ENCODE data around the gene PRKAR1A.
"Not testable (repeated sequence)": the region's sequence is repeated elsewhere in the genome, so short reads cannot be mapped to it uniquely, and the experiment has no call there.

The PRKAR1A gene

GRCh38 chr17:68512247-68512959, at the start of gene PRKAR1A:
Gene PRKAR1A, plus strand, starts transcription at chr17:68512430. Its CDS starts 2,970 bp downstream, at chr17:68515400.
- DNase-seq: peak; percentile 80

GRCh38 chr17:68463211-68464019, 48.8 kb upstream of the PRKAR1A start:
- no peak for DNase-seq

DNA sequence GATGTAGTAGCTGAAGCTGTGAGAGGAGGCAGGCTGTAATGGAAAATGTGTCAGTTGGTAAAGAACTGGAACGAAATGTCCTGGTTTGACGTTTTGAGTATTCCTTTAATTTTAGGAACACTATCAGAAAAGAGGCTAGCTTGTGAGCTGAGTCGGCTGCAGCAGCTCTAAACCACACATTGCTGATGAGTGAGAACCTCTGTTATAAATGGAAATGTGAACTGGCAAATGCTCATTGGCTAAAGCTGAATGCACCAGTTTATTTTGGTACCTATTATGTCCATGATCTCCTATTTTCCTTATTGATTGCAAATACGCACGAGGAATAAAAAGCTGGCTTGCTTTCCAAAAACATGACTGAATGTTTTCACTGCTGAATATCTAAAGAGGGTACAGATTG, 43.9 kb upstream of the PRKAR1A start:
- DNase-seq: no peak

GRCh38 chr17:68468788-68469187, 43.4 kb upstream of the PRKAR1A start:
- DNase-seq: no peak

DNA sequence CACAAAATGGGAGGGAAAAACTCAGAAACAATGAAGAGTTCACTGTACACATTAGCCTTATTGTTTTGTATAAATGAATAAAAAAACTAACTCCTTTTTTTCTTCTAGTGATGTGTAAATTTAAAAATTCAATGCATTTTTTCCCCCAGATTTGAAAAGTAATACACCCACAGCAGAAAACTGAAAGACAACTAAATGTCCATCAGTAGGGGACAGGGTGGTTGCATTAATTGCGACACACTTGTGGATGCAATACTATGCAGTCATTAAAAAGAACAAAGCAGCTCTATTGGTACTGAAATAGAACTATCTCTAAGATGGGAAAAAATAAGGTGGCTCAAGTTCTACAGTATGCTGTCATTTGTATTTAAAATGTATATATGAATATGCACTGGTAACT, 41.3 kb upstream of the PRKAR1A start:
- DNase-seq: no peak

DNA sequence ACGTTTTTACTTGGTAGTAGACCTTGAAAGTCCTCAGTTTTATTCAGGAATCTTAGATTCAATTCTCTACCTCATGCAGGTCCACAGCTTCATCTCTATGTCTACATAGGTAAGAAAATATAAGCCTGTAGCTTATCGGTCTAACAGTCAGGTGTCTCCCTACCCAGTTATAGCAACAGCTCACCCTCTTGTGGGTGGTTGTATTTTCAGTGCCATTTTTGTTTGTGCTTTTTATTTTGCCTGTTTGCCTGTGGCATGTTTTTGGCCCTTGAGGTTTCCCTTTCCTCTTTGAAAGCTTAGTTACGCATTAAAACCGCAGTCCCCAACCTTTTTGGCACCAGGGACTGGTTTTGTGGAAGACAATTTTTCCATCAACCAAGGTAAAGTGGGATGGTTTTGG, 31.3 kb upstream of the PRKAR1A start:
- DNase-seq: no peak

DNA sequence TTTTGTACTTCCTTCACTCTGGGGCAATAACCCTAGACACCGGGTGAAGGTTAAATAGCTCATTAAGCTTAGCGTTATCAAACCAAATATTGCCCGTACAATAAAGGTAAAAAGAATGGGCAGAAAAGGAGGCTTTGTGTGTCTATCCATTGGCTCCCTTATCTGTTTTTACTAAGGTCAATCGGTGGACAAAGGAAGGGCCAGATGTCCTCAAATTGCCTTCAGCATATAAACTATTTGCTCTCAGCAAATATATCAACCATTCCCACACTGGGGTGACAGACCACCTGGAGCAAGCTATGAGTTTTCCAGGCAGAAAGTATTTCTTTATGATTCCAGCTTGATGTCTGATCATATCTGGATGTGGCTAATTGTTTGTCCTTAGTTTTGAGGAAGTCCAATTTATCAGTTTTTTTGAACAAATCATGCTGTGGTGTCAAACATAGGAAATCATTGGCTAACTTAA, 29.6 kb upstream of the PRKAR1A start:
- DNase-seq: no peak

- DNase-seq: no peak
Observed at GRCh38 chr17:68484458-68484857, 27.8 kb upstream of the PRKAR1A start.

GRCh38 chr17:68489919-68490318, 22.3 kb upstream of the PRKAR1A start:
- no peak for DNase-seq

DNA sequence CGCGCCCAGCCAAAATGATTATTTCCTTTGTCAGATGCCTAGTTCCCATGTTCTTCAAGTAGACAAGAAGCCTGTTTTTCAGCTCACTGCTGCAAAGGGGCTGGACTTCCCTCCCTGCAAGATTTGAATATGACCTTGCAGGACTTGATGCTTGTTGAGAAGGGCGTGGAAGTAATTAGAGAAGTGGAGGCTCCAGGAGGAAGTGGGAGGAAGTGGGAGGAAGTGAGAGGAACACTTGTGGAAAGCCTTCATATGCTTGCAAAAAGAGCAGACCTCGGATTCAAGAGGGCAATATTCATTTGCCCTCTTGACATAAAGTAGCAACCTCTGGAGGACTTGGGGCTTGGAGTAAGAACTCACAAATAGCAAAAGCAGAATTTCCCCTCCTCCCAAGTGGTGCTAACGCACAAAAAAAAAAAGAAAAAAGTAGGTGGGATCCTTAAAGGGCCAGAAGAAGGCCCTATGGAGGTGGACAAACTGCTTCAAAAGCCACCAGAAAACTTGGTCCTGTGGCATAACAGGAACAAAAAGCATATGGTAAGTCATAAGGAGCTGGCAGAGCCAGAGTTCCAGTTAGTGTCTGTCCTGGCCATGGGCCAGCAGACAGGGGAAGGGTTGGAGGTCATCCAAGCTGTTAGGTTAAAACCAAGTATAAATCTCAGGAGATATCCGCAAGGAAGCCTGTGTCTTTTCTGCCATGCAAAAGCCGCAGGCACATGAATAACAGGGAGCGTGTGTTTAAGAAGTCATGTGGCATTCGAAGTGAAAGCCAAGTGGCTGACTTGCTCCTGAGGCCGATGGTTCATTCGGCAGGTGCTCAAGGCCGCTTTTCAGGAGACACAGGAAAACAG, 20.6 kb upstream of the PRKAR1A start:
- peak; percentile 37 for DNase-seq

DNA sequence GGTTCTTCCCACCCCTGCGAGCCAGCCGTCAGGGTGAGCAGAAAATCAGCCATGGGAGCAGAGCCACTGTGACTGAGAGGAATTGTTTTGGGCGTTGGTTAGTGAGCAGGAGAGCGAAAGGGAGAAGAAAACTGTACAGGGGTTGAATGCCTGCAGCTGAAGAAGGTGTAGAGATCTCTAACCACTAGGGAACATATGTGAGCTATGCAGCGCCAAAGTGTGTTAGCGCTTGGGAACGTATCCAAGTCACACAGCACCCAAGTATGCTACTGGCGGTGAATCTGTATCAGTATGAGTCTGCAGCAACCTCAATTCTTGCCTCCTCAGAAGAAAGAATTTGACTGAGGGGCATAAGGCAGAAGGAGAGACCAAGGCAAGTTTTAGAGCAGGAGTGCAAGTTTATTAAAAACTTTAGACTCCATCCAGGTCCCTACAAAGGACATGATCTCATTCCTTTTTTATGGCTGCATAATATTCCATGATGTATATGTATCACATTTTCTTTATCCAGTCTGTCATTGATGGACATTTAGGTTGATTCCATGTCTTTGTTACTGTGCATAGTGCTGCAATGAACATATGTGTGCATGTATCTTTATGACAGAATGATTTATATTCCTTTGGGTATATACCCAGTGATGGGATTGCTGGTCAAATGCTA, 19.7 kb upstream of the PRKAR1A start:
- not testable (repeated sequence) for DNase-seq

- DNase-seq: no peak
Observed at GRCh38 chr17:68495081-68495480, 17.1 kb upstream of the PRKAR1A start.

DNA sequence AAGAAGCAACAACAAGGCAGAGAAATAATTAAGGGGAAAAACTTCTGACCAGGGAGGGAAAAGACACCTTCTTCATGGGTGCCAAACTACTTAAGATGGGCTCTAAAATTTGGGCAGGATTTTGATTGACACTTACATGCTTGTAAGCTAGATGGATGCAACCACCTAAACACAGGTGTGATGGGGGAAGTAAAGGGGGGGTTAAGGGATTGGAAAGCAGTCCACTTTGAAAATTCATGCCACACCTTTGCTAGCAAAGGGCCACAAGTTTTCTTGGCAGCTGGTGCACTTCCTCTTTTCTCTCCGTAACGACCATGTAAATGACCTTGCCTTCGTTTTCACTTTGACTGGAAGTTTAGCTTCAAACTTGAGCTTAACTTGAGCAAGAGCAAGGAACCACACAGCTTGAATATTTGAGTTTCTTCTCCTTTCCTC, 14.3 kb upstream of the PRKAR1A start:
- no peak for DNase-seq

GRCh38 chr17:68498479-68499326, 13.5 kb upstream of the PRKAR1A start:
- no peak for DNase-seq

DNA sequence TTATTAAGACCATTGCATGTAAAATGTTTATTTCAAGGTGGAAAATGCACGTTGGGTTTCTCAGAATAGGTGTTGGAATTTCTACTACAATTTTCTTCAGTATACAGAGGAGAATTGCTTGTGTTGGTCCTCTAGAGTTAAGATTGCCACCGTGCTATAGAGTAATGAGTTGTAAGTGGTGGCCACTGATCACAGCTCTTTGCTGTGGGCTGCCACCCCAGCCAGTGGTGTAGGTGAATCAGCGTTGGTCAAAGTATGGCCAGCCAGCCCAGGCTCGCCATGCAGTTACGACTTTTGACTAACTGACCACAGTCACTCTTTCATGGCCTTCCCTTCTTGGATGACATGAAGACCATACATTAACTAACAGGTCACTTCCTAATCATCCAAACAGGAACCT, 12.6 kb upstream of the PRKAR1A start:
- no peak for DNase-seq

DNA sequence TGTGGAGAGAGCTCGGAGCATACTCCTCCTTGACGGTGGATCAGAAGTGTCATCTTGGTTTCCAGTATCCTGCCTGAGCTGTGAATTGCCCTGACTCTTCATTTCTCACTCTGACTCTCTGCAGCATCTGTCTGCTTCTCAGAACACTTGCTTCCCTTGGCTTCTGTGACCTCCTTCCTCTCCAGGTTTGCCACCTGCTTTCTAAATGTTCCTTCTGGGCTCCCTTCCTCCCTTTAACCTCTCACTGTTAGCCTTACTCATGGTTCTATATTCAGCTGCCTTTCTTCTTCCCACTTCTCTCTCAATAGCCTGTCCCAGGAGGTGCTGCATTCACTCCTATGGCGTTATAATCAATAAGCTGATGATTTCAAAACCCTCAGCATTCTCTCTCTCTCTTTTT, 11.2 kb upstream of the PRKAR1A start:
- no peak for DNase-seq

GRCh38 chr17:68505951-68506350, 6.3 kb upstream of the PRKAR1A start:
- DNase-seq: no peak

GRCh38 chr17:68507576-68507975, 4.7 kb upstream of the PRKAR1A start:
- DNase-seq: no peak

DNA sequence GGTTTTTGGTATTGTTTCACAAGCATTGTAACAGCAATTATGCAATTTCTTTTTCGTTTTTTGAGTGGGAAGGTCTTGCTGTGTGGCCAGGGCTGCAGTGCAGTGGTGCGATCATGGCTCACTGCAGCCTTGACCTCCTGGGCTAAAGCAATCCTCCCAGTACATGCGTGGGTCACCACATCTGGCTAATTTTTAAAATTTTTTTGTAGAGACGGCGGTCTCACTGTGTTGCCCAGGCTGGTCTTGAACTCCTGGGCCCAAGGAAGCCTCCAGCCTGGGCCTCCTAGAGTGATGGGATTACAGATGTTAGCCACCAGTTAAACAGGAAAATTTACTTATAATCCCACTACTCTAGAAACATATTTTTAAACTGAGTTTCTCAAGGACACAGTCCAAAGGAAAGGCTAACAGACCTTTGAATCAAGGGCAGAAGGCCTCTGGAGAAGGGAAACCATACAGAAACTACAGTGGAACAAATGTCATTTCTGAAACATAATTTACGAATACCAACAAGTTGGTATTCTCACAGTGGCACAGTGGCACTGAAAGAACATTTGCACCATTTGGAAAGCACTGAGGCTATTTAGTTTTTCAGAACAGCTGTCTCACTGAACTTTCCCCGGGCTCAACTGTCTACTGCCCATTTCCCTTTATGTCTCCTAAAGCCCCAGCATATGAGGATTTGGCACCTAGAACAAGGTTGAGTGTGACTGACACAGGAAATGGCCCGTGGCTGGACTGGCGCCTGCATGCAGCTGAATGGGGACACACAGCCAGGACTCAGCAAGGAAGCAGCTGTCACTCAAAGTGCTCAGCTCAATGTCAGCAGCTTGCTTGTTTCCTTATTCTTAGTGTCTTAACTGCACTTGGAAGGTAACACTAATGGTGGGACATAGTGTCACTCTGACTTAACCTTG, 2.8 kb upstream of the PRKAR1A start:
- no peak for DNase-seq

- DNase-seq: peak; percentile 40
Observed at GRCh38 chr17:68511254-68511670, 968 bp upstream of the PRKAR1A start.

Measured in NCI-H2171 (cell line).